GM04504 (cell line): ENCODE data around the gene NLK.
"Not testable (repeated sequence)": the region's sequence is repeated elsewhere in the genome, so short reads cannot be mapped to it uniquely, and the experiment has no call there.

Experiments used
- DNase-seq: peaks from one replicate; pipeline ENCODE4 v3.0.0-alpha.2; 2012; ENCODE audit warnings: low read depth

Gene NLK

DNA sequence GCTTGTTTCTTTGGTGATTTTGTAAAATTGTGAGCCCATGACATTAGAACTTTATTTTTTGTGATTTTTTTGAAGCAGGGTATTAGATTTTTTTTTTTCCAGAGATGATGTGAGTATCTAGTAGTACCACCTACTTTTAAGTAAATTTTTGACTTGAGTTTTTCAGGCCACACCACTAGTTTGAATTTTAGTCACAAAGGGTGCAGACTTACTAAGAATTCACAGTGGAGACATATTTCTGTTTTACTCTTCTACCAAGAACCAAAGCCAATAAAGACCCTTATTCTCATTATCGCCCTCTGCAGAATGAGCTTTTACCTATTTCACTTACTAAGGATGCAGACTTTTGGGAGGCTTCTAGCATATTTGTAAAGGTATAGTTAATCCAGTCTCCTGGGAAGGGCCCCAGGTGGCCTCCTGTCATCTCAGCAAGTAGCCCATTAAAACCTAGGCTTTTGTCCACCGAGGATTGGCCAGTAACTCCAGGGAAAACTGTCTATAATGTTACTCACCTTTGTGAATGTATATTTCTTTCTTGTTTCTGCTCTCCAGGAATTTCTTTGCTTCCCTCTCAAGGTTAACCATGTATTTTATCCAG lies 30.6 kb downstream of the NLK start:
- DNase-seq, result no peak

- DNase-seq, result no peak
Observed at GRCh38 chr17:28074010-28074409, 31.5 kb downstream of the NLK start.

- DNase-seq, result no peak
Observed at GRCh38 chr17:28076144-28076543, 33.7 kb downstream of the NLK start.

GRCh38 chr17:28077140-28077539 lies 34.7 kb downstream of the NLK start:
- DNase-seq, result not testable (repeated sequence)

- DNase-seq, result no peak
Observed at GRCh38 chr17:28078341-28079229, 36.1 kb downstream of the NLK start.

DNA sequence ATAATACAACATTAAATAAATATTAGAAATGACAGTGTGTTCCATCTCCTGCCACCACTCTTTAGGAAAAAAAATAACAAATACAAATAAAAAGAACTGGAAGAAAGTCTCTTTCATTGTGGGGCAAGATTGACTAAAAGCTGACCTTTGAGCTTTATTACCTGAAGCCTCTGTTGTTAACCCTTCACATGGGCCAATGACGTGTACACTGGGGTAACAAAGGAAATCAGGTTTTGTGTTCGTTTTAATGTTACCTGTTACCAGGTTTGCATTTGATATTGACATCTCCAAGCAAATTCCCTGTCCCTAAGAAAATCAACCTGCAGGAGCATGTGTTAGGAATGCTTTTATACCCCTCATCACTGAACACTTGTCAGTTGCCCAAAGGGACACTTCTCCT lies 39.0 kb downstream of the NLK start:
- no peak for DNase-seq

DNA sequence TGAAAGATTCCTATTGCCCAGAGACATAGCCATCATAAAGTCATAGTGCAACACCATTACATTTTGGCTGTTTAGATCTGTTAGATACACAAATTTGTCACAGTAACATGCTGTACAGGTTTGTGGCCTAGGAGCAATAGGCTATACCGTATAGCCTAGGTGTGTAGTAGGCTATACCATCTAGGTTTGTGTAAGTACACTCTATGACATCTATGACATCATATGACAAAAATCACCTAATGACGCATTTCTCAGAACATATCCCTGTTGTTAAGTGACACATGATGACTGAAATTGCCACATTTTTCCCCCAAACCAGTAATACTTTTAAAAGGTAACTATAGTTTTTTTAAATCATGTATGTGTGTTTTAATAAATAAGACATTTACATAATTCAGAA lies 43.3 kb downstream of the NLK start:
- no peak for DNase-seq

DNA sequence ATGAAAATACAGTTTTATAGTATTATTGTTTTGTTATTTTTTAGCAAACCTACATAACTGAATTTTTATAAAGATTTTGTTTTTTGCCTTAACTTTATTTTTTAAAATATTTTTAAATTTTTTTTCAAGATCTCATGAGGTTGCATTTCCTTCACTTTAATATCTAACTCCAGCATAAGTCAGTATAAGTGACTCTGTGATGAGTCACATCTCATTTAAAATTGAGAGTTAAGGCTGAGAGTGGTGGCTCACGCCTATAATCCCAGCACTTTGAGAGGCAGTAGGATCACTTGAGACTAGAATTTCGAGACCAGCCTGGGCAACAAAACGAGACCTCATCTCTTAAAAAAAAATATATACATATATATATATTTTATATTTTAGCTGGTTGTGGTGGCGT lies 44.0 kb downstream of the NLK start:
- no peak for DNase-seq

- DNase-seq, result no peak
Observed at GRCh38 chr17:28087743-28088142, 45.3 kb downstream of the NLK start.

DNA sequence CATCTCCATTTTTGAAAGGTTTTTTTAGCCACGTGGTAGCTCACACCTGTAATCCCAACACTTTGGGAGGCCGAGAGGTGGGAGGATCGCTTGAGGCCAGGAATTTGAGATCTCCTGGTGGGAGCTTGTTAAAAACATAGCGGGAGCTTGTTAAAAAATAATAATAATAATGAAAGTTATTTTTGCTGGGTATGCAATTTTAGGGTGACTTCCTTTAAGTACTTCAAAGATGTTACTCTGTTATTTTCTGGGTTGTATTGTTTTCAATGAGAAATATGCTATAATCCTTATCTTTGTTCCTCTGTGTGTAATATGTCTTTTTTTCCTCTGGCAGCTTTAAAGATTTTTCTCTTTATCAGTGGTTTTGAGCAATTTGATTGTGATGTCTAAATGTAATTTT lies 48.1 kb downstream of the NLK start:
- no peak for DNase-seq

- no peak for DNase-seq
Observed at GRCh38 chr17:28092088-28092487, 49.6 kb downstream of the NLK start.

GRCh38 chr17:28093999-28094716 lies 51.7 kb downstream of the NLK start:
- no peak for DNase-seq

DNA sequence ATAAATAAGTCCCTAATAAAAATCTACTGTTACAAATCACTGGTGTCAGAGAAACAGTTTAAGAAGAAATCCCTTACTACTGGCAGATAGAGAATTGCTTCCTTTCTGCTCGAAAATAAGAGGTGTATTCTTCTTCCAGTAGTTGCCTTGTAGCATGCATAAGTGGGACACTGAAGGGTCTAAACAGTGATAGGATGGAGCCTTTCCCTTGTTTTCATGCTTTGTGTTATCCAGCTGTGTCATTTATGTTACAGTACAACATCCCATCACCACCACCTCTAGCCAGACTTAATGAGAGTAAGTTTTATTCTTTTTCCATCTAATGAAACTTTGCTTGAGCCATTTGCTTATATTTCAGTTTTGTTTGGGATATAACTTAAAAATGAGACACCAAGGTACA lies 54.3 kb downstream of the NLK start:
- DNase-seq, result no peak

DNA sequence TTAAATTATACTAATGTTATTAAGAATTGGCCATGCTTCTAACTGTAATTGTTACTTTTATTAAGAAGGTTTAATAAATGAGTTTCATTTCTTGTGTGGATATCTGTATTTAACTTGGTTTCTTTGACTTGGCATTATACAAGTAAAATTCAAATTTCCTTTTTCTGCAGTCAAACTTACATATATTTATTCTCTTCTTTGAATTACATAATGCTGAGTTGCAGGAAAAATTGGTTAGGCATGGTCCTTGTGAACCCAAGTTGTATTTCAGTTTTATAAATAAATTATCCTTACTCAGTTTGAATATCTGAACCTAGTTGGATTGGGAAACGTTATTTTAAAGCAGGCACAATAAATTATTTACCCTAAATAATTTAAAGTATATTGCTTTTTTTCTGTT lies 54.8 kb downstream of the NLK start:
- no peak for DNase-seq

DNA sequence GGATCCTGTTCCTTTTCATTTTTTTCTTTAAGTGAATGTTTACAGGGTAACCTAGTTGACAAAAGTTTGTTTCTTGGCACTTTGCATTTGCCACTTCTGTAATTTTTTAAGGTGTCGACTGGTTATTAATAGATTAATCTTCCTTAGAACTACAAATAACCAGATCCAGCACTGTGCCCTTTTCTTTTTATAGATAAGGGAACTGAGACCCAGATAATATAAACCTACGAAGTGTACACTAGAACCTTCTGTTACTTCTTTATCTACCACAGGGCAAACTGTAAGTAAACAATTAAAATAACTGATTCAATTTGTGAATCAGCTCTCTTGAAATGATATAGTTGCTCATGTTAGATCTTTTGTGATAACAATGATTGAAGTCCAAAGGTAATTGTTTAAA lies 55.4 kb downstream of the NLK start:
- no peak for DNase-seq

GRCh38 chr17:28098591-28098990 lies 56.1 kb downstream of the NLK start:
- not testable (repeated sequence) for DNase-seq

- no peak for DNase-seq
Observed at GRCh38 chr17:28100251-28100650, 57.8 kb downstream of the NLK start.

DNA sequence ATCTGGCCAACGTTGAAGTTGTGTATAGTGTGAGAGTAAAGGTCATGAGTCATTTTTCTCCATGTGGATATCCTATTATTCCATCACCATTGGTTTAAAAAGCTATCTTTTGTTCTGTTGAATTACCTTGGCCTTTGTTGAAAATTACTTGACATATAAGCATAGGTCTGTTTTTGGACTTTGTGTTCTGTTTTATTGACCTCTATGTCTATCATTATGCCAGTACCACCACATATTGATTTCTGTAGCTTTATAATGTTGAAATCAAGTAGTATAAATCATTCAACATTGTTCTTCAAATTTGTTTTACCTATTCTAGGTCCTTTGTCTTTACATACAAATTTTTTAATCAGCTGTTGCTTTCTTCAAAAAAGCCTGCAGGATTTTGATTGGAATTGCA lies 58.5 kb downstream of the NLK start:
- DNase-seq, result no peak

GRCh38 chr17:28101919-28102318 lies 59.4 kb downstream of the NLK start:
- no peak for DNase-seq

GRCh38 chr17:28105501-28105900 lies 63.0 kb downstream of the NLK start:
- DNase-seq, result no peak

- no peak for DNase-seq
Observed at GRCh38 chr17:28110184-28110583, 67.7 kb downstream of the NLK start.

DNA sequence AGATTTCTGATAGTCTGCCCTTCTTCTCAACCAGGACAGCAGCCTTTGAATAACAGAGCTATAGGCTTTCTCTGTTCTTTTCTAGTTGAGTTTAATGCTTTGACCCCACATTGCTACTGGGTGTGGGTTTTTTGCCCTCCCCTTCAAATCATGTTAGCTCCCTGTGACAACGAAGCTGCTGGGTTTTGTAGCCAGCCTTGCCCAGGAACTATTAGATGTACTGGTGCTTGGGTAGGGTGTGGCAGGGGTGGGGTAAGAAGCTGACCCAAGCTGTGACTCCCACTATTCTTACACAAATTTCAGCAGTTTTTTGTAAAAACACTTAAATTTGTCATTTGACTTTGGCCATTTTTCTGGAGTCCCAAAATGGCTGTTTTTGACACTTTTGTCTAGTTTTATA lies 69.7 kb downstream of the NLK start:
- no peak for DNase-seq

DNA sequence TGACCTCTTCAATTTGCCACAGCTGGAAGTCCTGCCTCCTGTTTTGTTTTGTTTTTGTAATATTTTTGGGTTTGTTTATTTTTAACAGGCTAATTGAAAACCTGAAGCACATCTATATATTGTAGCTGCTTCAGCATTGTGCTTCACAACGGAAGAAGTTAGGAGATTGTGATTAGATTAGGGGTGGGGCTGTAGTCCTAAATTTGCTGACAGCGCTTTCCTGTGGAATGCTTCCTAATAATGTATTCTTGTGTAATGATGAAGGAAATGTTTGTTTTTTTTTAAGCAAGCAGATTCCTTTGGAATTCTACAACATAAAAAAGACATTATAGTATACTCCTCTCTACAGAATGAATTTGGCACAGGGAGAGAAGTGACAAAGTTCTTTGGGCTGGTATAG lies 70.1 kb downstream of the NLK start:
- DNase-seq, result no peak
